ENCODE measurements around the gene MYF6. TPM values are rescaled to one million over a fixed set of nuclear protein-coding genes. Genes with fewer than 3 reads are reported as not detected.
"Not testable (repeated sequence)": the region's sequence is repeated elsewhere in the genome, so short reads cannot be mapped to it uniquely, and the experiment has no call there.

Gene MYF6
- polyA plus RNA-seq (ENCODE audit: insufficient read depth in 1 of 5, insufficient read length in 5 of 5, low replicate concordance in 1 of 5), result 1 to 10 TPM in 1 of 5 donors, under 1 TPM in 4; 0.31 to 4.7 (median 0.48) TPM
- long read RNA-seq, donor 1, result 0 reads
- long read RNA-seq, donor 2, result 0 reads
- long read RNA-seq, donor 3, result 0 reads
- long read RNA-seq, donor 4, result 0 reads
- long read RNA-seq, donor 5, result 0 reads
- long read RNA-seq, donor 6, result 0 reads
- long read RNA-seq, donor 7, result 0 reads
- long read RNA-seq, donor 8, result 0 reads

DNA sequence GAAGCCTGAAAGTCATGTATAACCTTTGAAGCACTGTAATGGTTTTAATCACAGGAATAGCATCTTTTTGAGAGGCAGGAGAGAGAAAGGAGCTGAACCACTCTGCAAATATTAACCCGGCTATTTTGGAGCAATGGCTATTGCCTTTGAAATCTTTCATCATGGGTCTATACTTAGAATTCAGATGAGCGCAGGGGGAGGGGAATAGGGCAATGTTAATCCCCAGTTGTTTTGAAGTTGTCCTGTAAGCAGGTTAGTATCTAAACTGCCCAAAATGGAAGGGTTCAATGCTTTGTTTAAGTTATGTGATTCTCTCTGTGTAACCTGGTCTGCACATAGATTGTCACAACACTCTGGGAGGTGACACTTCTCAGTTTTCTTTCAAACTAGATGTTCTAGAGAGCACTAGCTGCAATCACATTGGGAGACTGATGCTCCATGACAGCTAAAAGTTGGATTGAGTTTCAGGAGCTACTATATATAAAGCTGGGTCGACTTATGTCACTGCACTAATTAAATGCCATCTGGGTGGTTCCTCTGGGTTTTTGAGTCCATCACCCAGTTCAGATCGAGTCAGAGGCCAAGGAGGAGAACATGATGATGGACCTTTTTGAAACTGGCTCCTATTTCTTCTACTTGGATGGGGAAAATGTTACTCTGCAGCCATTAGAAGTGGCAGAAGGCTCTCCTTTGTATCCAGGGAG is at the start of gene MYF6:
Gene MYF6, plus strand, starts transcription at position 509 of the 704 bp plus-strand sequence. Its CDS starts 86 bp downstream, at position 595.
- no peak for DNase-seq

DNA sequence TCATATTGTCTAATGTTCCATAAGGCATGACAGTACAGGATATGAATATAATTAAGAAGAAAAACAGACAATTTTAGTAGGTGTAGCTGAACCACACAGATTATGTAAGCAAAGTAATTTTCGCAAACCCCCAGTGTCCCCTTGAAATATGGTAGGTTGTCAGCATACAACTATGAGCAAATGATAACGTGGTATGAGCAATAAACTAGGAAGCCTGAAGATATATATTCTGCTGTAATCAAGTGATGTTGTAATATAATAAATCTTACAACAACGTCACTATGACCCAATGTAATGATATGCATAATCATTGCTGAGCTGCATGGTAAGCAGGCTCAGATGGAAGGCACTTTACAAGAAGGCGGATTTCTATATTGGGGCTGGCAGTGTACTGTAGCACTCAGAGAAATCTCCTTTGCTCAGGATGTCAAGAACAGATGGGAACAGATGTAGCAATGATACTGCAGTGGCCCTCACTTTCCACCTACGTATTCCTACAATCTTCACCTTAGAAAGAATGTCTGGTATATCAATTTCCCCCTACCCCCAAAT is 47.8 kb upstream of the MYF6 start:
- DNase-seq, result no peak

DNA sequence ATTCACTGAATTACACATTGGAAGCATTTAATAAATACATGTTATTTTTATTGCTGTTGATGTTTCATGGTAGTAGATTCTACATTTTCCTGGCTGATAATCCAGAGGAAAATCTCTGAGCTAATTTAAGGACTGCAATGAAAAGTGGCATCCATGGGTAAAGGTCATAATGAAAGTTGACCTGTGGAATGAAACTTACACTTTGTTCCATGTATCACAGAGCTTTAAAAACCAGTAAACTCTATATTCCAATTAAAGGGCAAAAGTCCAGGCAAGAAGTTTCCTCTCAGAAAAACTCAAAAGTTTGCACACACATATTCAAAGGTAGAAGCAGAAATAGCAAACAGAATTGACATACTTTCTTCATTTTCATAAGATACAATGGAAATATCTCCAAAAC is 44.8 kb upstream of the MYF6 start:
- no peak for DNase-seq

DNA sequence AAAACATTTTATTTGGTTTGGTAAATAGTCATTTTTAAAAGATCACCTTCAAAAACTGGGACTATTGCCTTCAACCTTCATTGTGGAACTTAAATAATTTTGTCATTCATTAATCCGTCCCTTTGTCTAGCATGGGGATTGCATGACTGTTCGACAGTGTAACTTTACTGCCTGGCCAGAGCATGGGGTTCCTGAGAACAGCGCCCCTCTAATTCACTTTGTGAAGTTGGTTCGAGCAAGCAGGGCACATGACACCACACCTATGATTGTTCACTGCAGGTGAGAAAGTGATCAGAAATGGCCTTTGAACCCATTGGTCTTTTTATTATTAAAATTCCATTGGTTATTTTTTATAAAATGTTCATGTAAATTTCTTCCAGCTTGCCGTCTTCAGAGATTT is 37.2 kb upstream of the MYF6 start:
- DNase-seq, result no peak

GRCh38 chr12:80676042-80676636 is 31.3 kb upstream of the MYF6 start:
- not testable (repeated sequence) for DNase-seq

GRCh38 chr12:80676856-80677255 is 30.6 kb upstream of the MYF6 start:
- DNase-seq, result no peak

GRCh38 chr12:80677994-80678393 is 29.4 kb upstream of the MYF6 start:
- DNase-seq, result no peak

- no peak for DNase-seq
These were observed 27.9 kb upstream of the MYF6 start for GRCh38 chr12:80679346-80680131.

GRCh38 chr12:80681287-80681686 is 26.1 kb upstream of the MYF6 start:
- DNase-seq, result no peak

- no peak for DNase-seq
These were observed 25.6 kb upstream of the MYF6 start for GRCh38 chr12:80681786-80682185.

GRCh38 chr12:80684077-80684495 is 23.3 kb upstream of the MYF6 start:
- no peak for DNase-seq

DNA sequence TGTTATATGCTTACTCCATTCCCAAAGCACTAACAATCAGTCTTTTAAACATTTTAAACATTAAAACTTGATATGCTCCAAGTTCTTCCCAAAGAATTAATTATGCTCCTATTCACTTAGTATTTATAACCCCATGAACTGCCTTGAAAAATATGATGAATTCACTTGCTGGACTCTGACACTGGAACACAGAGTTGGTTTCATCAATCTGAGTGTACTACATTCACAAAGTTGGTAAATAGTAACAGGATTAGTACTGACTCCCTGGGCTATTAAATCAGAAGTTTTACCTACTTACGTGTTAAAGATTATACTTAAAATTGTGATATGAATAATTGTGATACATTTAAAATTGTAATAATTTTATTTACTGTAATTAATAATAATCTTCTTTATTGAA is 17.3 kb upstream of the MYF6 start:
- no peak for DNase-seq

- DNase-seq, result no peak
These were observed 16.9 kb upstream of the MYF6 start for GRCh38 chr12:80690513-80690912.

DNA sequence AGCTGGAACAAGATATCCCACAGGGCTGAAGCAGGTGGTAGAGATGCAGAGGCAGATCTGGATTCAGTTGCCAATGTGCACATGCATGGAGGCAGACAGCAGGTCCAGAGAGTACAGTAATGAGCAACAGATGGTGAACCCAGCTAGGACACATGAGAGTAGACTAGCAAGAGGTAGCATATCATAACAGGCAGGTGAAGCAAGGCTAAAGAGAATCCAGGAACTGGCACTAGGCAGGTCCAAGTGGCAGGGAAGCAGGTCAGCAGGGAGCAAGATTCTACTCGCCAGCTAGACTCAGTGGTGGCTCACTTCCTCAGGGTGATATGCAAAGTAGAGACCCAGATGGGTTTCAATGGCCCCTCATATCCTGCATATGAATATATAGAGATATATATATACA is 15.3 kb upstream of the MYF6 start:
- DNase-seq, result no peak

- DNase-seq, result no peak
These were observed 10.1 kb upstream of the MYF6 start for GRCh38 chr12:80697270-80697887.

DNA sequence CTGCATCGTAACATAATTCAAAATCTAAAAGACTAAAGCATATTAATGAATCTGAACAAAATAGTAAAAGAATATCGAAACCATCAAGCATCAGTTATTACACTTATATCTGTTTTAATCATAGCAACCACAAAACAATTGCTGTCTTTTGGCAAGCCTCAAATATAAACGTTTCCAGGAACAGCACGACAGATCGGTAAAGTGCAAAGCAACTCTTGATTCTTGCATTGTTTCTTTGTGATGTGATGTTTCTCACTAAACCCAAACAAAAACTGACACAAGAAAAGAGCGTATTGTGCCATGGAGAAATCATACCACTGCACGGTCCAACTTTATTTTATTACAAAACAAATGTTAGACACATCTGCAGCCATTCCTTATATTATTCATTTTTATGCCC is 9.2 kb upstream of the MYF6 start:
- DNase-seq, result no peak

GRCh38 chr12:80698847-80699542 is 8.4 kb upstream of the MYF6 start:
- DNase-seq, result no peak

- no peak for DNase-seq
These were observed 7.1 kb upstream of the MYF6 start for GRCh38 chr12:80700327-80700726.

DNA sequence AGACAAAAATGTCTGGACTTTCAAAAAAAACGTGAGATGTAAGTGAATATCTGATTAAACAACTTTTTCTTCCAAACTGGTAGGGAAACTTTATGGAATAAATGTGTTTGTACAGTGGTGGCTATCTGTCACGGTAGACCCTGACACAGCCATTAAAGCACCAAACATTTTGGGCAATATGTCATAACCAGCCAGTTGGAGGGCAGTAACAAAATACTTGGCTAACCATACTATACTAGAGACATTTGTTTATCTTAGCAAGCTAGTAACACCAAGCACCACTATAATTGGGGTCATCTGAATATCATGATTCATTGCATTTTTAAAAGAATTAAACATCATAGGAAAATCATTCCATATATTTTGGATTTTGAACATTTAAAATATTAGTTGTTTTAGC is 6.0 kb upstream of the MYF6 start:
- no peak for DNase-seq

DNA sequence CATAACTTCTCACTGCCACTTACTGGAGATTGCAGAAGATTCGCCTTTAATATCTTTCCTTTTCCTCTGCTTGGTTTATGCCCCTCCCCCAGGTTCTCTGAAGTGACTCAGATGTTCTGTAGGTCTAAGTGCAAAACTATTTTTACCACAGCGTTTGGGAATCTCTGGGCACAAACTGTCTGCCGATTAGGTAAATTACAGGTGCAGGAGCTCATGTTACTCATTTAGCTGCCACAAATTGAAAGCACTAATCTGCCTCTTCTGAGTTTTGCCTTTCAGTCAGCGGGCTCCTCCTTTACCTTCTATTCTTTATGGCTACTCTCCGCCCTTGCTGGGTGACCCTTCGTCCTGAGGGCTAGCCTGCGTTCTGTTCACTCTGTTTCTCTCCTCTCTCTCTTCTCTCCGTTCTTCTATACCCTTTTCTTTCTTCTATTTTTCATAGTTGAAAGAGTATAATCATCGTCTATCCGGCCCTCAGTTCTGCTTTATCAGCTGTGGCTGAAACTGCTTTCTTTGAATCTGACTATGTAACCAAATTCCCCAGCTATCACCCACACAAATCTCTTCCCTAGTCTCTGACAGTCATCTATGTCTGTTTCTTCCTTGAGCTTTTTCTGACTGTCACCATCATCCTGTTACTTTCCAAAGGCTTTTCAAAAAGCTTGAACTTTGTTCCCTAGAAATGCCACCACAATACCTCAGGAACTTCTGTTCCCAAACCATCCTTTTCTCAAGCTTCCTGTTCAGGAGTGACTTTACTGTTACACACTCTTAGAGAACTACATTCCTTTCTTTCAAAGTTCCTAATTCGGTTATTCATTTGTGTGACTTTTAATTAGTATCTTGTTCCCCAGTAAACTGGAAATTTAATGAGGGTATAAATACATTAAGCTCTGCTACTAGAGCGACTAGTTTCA is 4.3 kb upstream of the MYF6 start:
- DNase-seq, result no peak

All from right lung (tissue), 10 donors.